NCI-H146 (cell line): ENCODE measurements around the gene UBR1.

Experiments used
- DNase-seq: peaks from one replicate; lab custom pipeline; 2025; lab: John Stamatoyannopoulos, UW

Gene UBR1

DNA sequence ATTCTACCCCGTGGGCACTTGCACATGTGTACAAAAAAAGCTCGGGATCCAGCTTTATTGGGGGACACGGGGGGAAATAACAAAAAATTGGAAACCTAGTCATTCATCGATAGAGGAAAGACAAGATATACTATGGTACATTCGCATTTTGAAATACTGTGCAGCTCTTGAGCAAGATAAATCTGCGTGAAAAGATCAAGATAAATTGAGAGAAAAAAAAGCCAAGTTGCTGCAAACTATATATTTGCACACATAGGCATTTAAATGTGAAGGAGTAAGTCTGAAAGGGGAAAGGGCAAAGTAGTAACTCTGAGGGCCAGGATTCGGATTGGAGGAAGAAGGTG, 620 bp upstream of the UBR1 start:
- no peak for DNase-seq

- peak; percentile 35 for DNase-seq
These were observed 631 bp downstream of the UBR1 start for GRCh38 chr15:43105077-43105736.

- no peak for DNase-seq
These were observed 1.4 kb downstream of the UBR1 start for GRCh38 chr15:43104426-43104825.

- no peak for DNase-seq
These were observed 1.9 kb downstream of the UBR1 start for GRCh38 chr15:43103907-43104306.

DNA sequence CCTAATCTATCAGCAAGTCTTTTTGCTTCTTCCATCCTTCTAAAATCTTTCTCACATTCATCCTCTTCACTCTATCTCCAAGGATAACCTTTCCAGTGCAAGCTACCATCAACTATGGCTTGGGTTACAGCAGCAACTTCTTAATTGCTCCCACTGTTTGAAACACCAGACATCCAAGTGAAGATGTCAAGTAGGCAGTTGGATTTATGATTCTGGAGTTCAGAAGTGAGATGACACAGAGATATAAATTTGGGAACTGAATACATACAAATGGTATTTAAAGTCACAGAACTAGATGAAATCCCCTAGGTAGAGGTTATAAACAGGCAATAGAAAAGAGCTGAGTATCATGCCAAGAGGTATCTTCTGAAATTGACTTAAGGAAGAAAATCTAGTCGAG, 3.7 kb downstream of the UBR1 start:
- DNase-seq = no peak

DNA sequence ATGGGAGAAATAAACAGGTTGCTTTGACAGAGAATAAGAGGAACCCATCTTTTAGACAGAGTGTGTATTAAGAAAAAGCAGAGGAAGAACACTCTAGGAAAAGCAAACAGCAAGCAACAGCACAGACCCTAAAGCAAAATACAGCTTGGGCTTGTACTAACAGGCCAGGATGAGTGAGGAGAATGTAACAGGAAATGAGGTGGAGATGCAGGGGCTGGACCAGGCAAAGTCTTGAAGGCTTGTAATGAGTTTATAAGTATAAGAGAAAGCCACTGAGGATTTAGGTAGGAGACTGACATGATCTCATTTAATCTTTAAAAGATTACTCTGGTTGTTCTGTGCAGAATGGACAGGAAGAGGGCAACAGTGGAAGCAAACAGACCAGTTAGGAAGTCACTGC, 4.9 kb downstream of the UBR1 start:
- DNase-seq = no peak

DNA sequence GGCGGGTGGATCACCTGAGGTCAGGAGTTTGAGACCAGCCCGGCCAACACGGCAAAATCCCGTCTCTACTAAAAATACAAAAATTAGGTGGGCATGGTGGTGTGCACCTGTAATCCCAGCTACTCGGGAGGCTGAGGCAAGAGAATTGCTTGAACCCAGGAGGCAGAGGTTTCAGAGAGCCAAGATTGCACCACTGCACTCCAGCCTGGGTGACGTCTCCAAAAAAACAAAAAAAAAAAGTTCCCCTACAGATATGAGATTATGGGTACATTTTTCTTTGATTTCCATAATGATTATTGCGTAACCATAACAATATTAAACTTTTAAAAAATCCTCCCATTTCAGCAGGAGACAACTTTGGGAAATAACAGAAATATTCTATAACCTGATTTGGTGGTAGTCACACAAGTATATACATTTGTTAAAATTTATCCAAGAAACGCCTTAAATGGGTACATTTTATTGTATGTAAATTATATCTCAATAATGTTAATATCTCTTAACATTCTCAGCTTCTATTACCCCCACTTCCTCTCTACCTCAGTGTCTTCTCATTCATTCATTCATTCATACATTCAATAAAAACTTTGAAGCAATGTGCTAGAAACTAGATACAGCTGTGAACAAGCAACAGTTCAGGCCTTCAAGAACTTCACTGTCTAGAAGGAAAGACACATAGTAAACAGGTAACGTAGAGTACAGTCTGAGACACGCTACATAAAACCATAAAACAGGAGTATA, 6.6 kb downstream of the UBR1 start:
- DNase-seq = no peak

DNA sequence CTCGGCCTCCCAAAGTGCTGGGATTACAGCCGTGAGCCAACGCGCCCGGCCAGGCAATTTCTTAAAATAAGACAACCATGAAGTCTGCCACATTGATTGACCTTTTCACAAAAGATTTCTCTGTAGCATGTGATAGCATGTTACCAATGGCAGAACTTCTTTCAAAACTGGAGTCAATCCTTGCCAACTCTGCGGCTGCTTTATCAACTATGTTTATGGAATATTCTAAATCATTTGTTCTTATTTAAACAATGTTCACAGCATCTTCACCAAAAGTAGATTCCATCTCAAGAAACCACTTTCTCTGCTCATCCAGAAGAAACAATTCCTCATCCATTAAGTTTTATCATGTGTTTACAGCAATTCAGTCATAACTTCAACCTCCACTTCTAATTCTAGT, 9.4 kb downstream of the UBR1 start:
- no peak for DNase-seq

DNA sequence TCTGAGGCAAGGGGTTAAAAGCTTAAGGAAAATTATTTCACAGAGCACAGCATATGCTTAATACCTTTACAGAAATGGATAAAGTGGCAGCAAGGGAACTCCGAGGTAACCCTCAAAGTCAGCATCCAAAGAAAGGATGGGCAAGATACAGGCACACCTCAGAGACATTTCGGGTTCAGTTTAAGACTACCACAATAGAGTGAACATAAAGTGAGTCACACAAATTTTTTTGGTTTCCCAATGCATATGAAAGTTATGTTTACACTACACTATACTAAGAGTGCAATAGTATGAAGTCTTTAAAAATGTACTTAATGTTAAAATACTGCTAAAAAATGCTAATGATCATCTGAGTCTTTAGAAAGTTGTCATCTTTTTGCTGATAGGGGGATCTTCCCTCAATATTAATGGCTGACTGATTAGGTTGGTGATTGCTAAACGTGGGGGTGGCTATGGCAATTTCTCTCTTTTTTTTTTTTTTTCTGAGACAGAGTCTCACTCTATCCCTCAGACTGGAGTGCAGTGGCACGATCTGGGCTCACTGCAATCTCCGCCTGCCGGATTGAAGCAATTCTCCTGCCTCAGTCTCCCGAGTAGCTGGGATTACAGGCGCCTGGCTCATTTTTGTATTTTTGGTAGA, 10.0 kb downstream of the UBR1 start:
- no peak for DNase-seq

DNA sequence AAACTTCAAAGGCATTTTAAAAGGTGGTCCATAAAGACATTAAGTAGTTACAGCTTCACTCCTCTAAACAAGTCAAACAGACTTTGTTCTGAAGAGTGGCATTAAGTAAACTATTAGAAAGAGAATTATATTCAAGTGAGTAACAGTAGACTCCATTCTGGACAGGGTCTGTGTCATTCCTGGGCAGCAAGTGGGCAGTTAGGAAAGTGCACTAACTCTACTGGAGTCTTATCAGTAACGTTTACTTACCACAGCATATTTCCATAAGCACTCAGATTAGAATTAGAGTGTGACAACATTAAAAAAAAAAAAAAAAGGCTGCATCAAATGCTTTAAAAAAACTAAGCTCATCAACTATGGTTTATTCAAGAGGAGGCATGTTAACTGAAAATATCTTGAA, 10.6 kb downstream of the UBR1 start:
- no peak for DNase-seq

- no peak for DNase-seq
These were observed 11.3 kb downstream of the UBR1 start for GRCh38 chr15:43094416-43095030.

DNA sequence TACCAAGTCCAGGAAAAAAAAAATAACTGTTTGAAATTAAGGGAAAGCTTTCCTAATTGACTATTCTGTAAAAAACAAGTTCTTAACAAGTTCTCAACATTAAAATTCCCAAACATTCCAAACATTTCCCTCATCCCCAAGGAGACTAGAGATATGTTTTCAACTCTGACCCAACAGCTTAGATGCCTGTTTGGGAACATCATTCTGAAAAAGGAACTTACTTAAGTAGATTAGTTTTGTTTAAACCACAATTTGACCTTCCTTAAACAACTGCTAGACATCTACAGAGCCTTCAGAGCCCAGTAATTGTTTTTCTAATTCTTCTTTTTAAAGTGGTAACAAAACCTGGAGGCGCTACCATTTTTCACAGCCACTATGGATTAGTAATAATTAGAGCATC, 12.8 kb downstream of the UBR1 start:
- no peak for DNase-seq

DNA sequence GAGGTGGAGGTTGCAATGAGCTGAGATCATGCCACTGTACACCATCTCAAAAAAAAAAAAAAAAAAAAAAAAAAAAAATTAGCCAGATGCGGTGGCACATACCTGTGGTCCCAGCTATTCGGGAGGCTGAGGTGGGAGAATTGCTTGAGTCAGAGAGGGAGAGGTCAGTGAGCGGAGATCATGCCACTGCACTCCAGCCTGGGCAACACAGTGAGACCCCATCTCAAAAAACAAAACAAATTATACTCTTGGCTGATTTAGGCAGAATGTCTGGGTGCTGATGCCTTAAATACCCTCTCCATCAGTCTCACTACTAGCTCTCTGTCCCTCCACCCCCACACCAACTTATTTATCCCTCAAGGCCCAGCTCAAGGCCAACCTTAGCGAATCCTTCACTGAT, 14.0 kb downstream of the UBR1 start:
- DNase-seq = no peak

DNA sequence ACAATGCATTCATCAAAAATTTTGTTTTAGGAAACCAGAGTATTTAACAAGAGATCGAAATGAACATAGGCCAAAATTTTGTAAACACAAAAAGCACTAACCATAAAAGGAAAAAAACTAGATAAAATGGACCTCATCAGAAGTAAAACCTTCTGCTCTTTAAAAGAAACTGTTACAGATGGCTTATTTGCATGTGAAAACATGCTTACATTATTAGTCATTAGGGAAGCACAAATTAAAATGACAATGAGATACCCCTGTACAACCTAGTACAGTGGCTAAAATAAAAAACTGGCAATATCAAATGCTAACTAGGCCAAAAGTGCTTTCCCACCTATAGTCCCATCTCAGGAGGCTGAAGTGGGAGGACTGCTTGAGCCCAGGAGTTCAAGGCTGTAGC, 19.3 kb downstream of the UBR1 start:
- no peak for DNase-seq

- no peak for DNase-seq
These were observed 19.9 kb downstream of the UBR1 start for GRCh38 chr15:43085921-43086320.

DNA sequence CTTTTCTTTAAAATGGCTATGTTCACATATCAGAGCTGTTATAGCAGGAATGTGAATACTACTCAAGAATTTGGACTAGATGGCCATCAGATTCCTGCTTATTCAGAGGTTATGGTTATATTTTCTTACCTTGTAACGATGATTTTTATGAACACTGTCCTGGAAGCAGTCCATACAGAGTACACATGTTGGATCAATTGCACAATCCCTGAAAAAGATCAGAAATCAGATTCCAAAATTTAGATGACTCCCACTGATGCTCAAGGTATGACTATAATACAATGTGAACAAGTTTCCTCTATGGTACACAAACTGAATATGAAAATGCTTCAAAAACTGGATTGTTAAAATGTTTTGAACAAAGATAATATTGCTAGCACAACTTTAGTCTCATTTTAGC, 23.3 kb downstream of the UBR1 start:
- no peak for DNase-seq

- no peak for DNase-seq
These were observed 24.6 kb downstream of the UBR1 start for GRCh38 chr15:43081283-43081682.

DNA sequence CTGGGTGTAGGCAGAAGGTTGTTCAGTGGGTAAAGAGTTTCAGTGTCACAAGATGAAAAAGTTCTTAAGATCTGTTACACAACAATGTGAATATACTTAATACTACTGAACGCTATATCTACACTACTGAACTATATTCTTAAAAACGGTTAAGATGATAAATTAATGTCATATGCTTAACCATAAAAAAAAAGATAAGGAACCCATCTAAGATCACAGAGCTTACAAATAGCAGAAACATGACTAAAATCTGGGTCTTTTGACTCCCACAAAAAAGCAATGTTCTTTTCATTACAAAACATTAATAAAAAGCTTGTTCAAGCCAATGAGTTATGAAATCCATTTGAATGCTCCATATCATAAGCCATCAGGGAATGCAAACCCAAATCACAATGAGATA, 34.4 kb downstream of the UBR1 start:
- DNase-seq = no peak

DNA sequence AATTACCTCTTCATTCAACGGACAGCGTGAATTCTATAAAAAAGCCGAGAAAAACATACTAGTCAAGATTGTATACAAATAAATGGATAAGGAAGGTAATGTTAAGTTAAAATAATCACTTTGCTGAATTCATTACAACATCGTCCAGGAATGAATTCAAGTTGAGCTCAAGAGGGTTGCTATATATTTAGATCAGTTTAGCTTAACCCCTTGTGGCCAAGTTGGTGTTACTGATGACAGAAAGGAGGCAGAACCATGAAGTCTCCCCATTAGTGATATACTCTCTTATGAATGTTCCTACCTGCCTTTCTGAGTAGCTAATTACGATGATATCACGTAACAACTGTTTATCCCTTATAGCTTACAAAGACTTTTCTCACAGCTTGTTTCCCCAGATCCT, 34.9 kb downstream of the UBR1 start:
- no peak for DNase-seq

DNA sequence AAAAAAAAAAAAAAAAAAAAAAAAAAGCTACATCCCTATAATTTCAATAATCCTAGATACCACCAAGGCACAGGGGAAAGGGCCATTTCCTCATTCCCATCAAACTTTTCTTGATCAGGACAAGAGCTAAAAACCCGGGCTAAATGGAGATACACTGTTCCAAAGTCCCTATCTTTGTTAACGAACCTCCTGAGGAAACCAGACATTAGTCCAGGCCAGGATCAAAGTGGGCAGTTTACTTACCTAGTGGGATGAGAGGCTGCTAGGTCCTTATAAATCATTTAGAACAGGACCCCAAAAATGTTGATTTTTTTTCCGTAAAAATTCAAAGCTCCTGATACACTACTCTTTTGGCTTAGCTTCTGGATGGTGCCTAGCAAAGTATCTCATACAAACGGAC, 35.6 kb downstream of the UBR1 start:
- no peak for DNase-seq

DNA sequence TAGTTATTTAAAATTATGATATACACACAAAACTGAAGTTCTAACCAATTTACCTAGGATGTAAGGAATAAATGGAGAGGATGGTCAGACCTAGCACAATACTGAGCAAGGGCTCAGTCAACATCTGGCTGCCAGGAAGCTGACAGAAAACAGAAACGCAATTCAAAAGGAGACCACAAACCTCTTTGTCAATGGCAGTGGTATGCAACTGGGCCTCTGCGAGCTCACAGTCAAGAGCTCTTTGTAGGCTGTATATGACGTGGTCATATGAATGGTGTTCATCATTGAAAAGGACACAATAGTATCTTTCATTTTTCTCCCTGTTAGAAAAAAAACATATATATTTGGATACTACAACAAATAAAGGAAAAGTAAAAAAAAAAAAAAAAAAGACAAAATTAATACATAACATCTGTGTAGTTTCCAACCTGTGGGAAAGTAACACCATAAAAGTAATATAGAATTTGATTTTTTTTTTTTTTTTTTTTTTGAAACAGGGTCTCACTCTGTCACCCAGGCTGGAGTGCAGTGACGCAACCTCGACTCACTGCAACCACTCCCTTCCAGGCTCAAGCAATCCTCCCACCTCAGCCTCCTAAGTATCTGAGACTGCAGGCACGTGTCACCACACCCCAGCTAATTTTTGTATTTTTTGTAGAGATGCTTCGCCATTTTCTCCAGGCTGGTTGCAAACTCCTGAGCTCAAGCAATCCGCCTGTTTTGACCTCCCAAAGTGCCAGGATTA, 37.9 kb downstream of the UBR1 start:
- DNase-seq = no peak

DNA sequence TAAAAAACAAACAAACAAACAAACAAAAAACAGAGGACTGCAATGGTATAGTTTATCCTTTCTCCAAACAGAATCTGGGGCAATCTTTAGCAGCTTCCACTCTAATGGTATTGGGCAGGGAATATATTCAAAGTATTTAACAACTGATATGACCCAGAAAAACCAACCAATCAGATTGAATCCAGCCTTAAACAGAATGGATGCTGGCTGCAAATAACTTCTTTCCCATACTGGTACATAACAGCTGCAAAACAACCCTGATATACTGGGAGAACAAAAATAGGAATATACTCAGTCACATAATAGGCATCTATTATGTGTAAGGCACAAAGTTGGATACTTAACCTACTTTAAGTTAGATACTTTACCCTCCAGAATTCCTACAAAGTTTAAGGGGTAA, 49.1 kb downstream of the UBR1 start:
- no peak for DNase-seq

- DNase-seq = no peak
These were observed 53.0 kb downstream of the UBR1 start for GRCh38 chr15:43052860-43053259.
